Bronchial epithelial cell (primary cell): ENCODE data around the gene GUCA1A. TPM values are rescaled to one million over a fixed set of nuclear protein-coding genes. Genes with fewer than 3 reads are reported as not detected.

Experiments
- DNase-seq: peaks from one replicate; pipeline ENCODE4 v3.0.0-alpha.2; 2010; ENCODE audit warnings: low read depth
- FAIRE-seq: peaks from 2 replicates; lab custom pipeline; 2011; peaks lifted over from hg19 to GRCh38; lab: Jason Lieb, UNC
- H3K27me3 ChIP-seq: 2 replicates; pipeline ENCODE4 v1.5.1; 2011; ENCODE audit warnings: low read length; ENCODE audit not compliant: control insufficient read depth, insufficient read depth
- H3K36me3 ChIP-seq: 2 replicates; pipeline ENCODE4 v1.5.1; 2011; ENCODE audit warnings: low read length; ENCODE audit not compliant: control insufficient read depth, insufficient read depth
- H3K4me3 ChIP-seq: 2 replicates; pipeline ENCODE4 v1.5.1; 2011; ENCODE audit warnings: mild to moderate bottlenecking, low read depth, low read length, control low read depth
- CTCF ChIP-seq: IDR thresholded peaks from 2 replicates; pipeline ENCODE4 v1.5.1; 2011; ENCODE audit warnings: mild to moderate bottlenecking, moderate library complexity, low read length, control low read depth, inconsistent platforms; ENCODE audit not compliant: insufficient read depth, severe bottlenecking
- total RNA-seq: library from RNA; depleted of rRNA; stranded (reverse); fragments of >200 nt; gene quantifications from 2 replicates; pipeline ENCODE4 v1.2.1, GENCODE V29; 2014

Gene GUCA1A
- total RNA-seq, 1 donor from 2014 or later = not detected

- Histone ChIP-seq H3K36me3 (no peaks in the 10 kb centered on the region), H3K27me3 (no peaks in the 10 kb centered on the region), H3K4me3 (no peak overlapping the region)
- no peak for DNase-seq
- no peak for FAIRE-seq
- TF ChIP-seq CTCF = no peak
Measured at GRCh38 chr6:42155293-42155692, 17.9 kb upstream of the GUCA1A start.

- no peak for FAIRE-seq
- no peak for TF ChIP-seq CTCF
Measured at GRCh38 chr6:42156638-42157037, 16.5 kb upstream of the GUCA1A start.

GRCh38 chr6:42158011-42158410 lies 15.2 kb upstream of the GUCA1A start:
- no peaks in the 10 kb centered on the region for H3K36me3 ChIP-seq

More at GRCh38 chr6:42156638-42157037, 16.5 kb upstream of the GUCA1A start:
- no peaks in the 10 kb centered on the region for H3K27me3 ChIP-seq
- DNase-seq = no peak
- H3K36me3 ChIP-seq = no peaks in the 10 kb centered on the region
- H3K4me3 ChIP-seq = no peak overlapping the region

GRCh38 chr6:42158631-42159030 lies 14.5 kb upstream of the GUCA1A start:
- no peak overlapping the region for H3K4me3 ChIP-seq
- FAIRE-seq = peak; percentile 13

More at GRCh38 chr6:42158011-42158410, 15.2 kb upstream of the GUCA1A start:
- FAIRE-seq (no peak), DNase-seq (peak; percentile 50)
- TF ChIP-seq CTCF = no peak
- Histone ChIP-seq H3K27me3 (no peaks in the 10 kb centered on the region), H3K4me3 (no peak overlapping the region)

GRCh38 chr6:42159431-42160024 lies 13.6 kb upstream of the GUCA1A start:
- no peak overlapping the region for H3K4me3 ChIP-seq
- no peaks in the 10 kb centered on the region for H3K27me3 ChIP-seq
- peak; percentile 36 for FAIRE-seq
- TF ChIP-seq CTCF = no peak
- no peak for DNase-seq
- H3K36me3 ChIP-seq = no peaks in the 10 kb centered on the region

More at GRCh38 chr6:42158631-42159030, 14.5 kb upstream of the GUCA1A start:
- Histone ChIP-seq H3K36me3 (no peaks in the 10 kb centered on the region), H3K27me3 (no peaks in the 10 kb centered on the region)
- no peak for TF ChIP-seq CTCF
- DNase-seq = no peak

- Histone ChIP-seq H3K36me3 (no peaks in the 10 kb centered on the region), H3K4me3 (no peak overlapping the region), H3K27me3 (no peaks in the 10 kb centered on the region)
- DNase-seq (no peak), FAIRE-seq (no peak)
- TF ChIP-seq CTCF = no peak
Measured at GRCh38 chr6:42162384-42162783, 10.8 kb upstream of the GUCA1A start.
